Fibroblast of lung (primary cell): Measurements from ENCODE around the gene PEDS1.

Source experiments
- EZH2 ChIP-seq: IDR thresholded peaks from 2 replicates; pipeline ENCODE4 v1.5.1; 2012; ENCODE audit warnings: low read length, control low read depth, mild to moderate bottlenecking; ENCODE audit errors: missing control alignments
- TF ChIP-seq, protein P1 (sequence below), 2 donors: IDR thresholded peaks in 1 of 2; conservative IDR thresholded peaks in 1 of 2; 1 replicate in 1 of 2; 2 replicates in 1 of 2; pipeline ENCODE4 v1.5.1; 2011 to 2012; ENCODE audit warnings: low read length in 2 of 2, control low read depth in 1 of 2, inconsistent platforms in 1 of 2, low read depth in 1 of 2, mild to moderate bottlenecking in 1 of 2

DNA sequence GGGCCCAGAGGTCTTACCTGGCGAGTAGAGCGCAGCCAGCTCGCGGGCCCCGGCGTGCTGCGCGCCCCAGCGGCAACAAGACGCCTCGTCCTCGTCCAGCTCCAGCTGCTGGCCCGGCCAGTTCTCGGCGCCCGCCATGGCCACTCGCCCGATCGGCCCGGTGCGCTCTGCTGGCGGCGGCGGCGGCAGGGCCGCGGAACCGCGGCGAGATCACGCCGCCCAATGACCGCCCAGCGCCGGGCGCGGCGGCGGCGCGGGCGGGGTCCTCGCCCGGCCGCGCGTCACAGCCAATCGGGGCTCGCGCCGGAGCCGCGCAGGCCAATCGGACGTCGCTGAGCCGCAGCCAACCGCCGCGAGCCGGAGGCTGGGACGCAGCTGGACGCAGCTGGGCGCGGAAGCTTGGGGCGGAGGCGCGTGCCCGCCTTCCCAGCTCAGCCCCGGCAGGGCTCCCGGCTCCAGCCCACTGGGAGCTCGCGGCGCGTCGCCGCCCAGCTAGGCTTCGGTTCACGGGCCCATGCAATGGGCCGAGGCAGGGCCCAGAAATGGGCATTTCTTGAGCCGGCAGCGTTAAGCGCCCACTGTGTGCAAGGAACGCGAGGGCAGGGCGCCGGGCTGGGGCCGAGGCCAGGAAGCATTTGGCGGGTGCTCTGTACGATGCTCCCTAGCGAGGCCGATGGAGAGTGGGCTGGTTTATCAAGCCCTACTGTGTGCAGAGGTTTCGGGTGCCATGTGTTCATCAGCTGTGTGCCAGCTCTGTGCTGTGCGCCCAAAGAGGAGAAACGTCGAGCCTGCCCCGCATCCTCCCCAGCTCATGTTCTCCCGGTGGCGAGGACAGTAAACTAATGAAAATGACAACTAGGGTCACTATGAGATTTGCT, at the start of gene PEDS1:
- TF ChIP-seq, protein P1, sequence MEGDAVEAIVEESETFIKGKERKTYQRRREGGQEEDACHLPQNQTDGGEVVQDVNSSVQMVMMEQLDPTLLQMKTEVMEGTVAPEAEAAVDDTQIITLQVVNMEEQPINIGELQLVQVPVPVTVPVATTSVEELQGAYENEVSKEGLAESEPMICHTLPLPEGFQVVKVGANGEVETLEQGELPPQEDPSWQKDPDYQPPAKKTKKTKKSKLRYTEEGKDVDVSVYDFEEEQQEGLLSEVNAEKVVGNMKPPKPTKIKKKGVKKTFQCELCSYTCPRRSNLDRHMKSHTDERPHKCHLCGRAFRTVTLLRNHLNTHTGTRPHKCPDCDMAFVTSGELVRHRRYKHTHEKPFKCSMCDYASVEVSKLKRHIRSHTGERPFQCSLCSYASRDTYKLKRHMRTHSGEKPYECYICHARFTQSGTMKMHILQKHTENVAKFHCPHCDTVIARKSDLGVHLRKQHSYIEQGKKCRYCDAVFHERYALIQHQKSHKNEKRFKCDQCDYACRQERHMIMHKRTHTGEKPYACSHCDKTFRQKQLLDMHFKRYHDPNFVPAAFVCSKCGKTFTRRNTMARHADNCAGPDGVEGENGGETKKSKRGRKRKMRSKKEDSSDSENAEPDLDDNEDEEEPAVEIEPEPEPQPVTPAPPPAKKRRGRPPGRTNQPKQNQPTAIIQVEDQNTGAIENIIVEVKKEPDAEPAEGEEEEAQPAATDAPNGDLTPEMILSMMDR (conservative IDR thresholded peaks at IDR 0.05 in 1 of 2, IDR thresholded peaks at IDR 0.05 in 1 of 2; ENCODE audit: low read depth in 1 of 2, low read length in 2 of 2), result no peak
- no peak for TF ChIP-seq EZH2
